DMS153 (cell line): ENCODE results near the gene PPP2R2C.

Source experiments
- DNase-seq: peaks from one replicate; lab custom pipeline; 2025; lab: John Stamatoyannopoulos, UW

The PPP2R2C gene

GRCh38 chr4:6494431-6495295 is 22.2 kb upstream of the PPP2R2C start:
- DNase-seq = no peak

GRCh38 chr4:6493658-6494304 is 21.4 kb upstream of the PPP2R2C start:
- no peak for DNase-seq

GRCh38 chr4:6492861-6493657 is 20.6 kb upstream of the PPP2R2C start:
- DNase-seq = no peak

GRCh38 chr4:6492027-6492590 is 19.7 kb upstream of the PPP2R2C start:
- DNase-seq = no peak

- DNase-seq = no peak
Observed at GRCh38 chr4:6491235-6491634, 18.8 kb upstream of the PPP2R2C start.

- DNase-seq = no peak
Observed at GRCh38 chr4:6489927-6490326, 17.5 kb upstream of the PPP2R2C start.

- no peak for DNase-seq
Observed at GRCh38 chr4:6487466-6487865, 15.1 kb upstream of the PPP2R2C start.

- DNase-seq = no peak
Observed at GRCh38 chr4:6480534-6481088, 8.2 kb upstream of the PPP2R2C start.

- DNase-seq = no peak
Observed at GRCh38 chr4:6478546-6479220, 6.3 kb upstream of the PPP2R2C start.

- DNase-seq = no peak
Observed at GRCh38 chr4:6476893-6477292, 4.5 kb upstream of the PPP2R2C start.

GRCh38 chr4:6475492-6476020 is 3.1 kb upstream of the PPP2R2C start:
- no peak for DNase-seq

- no peak for DNase-seq
Observed at GRCh38 chr4:6474705-6475457, 2.5 kb upstream of the PPP2R2C start.

GRCh38 chr4:6474053-6474568 is 1.7 kb upstream of the PPP2R2C start:
- no peak for DNase-seq

GRCh38 chr4:6473264-6474052 is 1.0 kb upstream of the PPP2R2C start:
- DNase-seq = no peak

- no peak for DNase-seq
Observed at GRCh38 chr4:6472008-6472386, 417 bp downstream of the PPP2R2C start.

- DNase-seq = no peak
Observed at GRCh38 chr4:6471307-6472007, 957 bp downstream of the PPP2R2C start.

- no peak for DNase-seq
Observed at GRCh38 chr4:6470502-6471306, 1.7 kb downstream of the PPP2R2C start.
